ENCODE measurements around the gene SAMD15. TPM values are rescaled to one million over a fixed set of nuclear protein-coding genes. Genes with fewer than 3 reads are reported as not detected.

The SAMD15 gene
- total and polyA plus RNA-seq, 2 donors, result 0.44 to 1.3 TPM

DNA sequence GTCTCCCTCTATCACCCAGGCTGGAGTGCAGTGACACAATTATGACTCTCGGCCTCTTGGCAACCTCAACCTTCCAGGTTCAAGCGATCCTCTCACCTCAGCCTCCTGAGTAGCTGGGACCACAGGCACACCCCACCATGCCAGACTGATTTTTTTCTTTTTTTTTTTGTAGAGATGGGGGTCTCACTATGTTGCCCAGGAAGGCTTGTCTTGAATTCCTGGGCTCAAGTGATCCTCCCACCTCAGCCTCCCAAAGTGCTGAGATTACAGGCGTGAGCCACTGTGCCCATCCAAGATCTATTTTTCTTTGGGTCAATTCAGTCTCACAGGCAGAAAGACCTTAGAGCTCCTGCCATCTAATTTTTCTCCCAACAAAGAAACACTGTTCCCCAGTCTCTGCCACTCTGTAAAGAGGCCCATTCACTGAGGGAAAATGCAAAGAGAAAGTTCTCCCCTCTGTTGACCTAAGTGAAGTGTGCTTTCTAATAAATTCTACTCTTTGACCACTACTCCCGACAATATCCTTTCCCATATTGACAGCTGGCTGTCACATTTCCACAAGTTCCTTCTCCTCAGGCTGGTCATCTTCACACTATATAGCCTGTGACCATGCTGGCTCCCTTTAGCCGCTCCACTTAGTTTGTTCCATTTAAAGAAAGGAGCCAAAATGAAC, 23.6 kb upstream of the SAMD15 start:
- DNase-seq (ENCODE audit: extremely low spot score), result no peak
- 90% methylated on average over 5 of the region's 5 CpGs for WGBS
- Histone ChIP-seq H3K36me3 (ENCODE audit: insufficient read depth) (no peaks in the 10 kb centered on the region), H3K27ac (ENCODE audit: low read depth) (no peak overlapping the region), H3K4me1 (ENCODE audit: insufficient read depth) (no peaks in the 10 kb centered on the region), H3K4me3 (ENCODE audit: low read depth, low read length) (no peak overlapping the region)

DNA sequence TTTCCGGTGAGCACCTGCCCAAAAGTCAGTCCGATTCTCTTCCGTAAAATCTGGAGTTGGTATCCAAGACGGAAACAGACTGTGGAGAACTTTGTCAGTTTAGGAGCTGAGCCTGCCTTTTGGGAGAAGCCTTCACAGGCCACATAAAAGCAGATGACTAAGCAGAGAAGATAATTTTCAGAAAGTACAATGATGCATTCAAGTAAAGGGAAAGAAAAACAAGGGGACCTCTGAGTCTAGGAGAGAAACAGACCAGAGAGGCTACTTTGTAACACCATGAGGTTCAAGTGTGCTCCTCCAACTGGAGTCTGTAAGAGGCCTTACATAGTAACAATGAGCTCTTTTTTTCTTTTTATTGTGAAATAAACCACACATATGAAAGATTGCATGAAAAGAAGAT, 21.4 kb upstream of the SAMD15 start:
- 93% methylated on average over 4 of the region's 4 CpGs for WGBS

DNA sequence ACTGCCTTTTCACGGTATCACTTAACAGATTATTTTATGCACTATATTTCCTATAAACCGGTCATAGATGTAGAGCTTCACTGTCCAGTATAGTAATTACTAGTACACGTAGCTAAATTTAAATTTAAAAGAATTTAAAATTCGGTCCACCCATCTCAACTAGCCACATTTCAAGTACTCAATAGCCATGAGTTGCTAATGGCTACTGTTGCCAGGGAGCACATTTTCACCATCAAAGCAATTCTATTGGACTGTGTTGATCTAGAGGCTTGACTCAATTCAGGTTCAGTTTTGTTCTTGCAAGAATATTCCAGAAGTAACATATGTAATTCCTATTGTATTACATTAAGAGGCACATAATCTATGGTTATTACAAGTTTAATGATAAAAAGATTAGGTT, 20.3 kb upstream of the SAMD15 start:
- Histone ChIP-seq H3K4me3 (ENCODE audit: low read depth, low read length) (no peak overlapping the region), H3K4me1 (ENCODE audit: insufficient read depth) (no peaks in the 10 kb centered on the region), H3K27ac (ENCODE audit: low read depth) (no peak overlapping the region), H3K36me3 (ENCODE audit: insufficient read depth) (no peaks in the 10 kb centered on the region)
- no peak for DNase-seq (ENCODE audit: extremely low spot score)
- WGBS, result 89% methylated on average over 4 of the region's 4 CpGs

More for the DNA sequence above, 21.4 kb upstream of the SAMD15 start:
- Histone ChIP-seq H3K4me3 (ENCODE audit: low read depth, low read length) (no peak overlapping the region), H3K4me1 (ENCODE audit: insufficient read depth) (no peaks in the 10 kb centered on the region), H3K27ac (ENCODE audit: low read depth) (no peak overlapping the region), H3K36me3 (ENCODE audit: insufficient read depth) (no peaks in the 10 kb centered on the region)
- no peak for DNase-seq (ENCODE audit: extremely low spot score)

DNA sequence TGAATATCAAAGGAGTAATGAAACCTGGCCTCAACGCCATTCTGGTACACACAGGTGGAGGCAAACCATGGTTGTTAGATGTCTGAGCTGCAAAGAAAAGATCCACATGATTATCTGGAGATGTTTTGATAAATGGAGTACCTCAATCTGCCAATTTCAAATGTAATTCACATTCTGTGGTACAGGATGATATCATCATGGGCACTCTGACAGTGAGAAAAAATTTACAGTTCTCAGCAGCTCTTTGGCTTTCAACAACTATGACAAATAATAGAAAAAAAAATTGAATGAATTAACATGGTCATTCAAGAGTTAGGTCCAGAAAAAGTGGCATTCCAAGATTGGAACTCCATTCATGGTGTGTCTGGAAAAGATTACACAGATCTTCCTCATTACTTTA, 17.6 kb upstream of the SAMD15 start:
- whole genome bisulfite sequencing, result 91% methylated on average over 1 of the region's 1 CpG
- no peak for DNase-seq (ENCODE audit: extremely low spot score)
- Histone ChIP-seq H3K27ac (ENCODE audit: low read depth) (no peak overlapping the region), H3K4me1 (ENCODE audit: insufficient read depth) (no peaks in the 10 kb centered on the region), H3K4me3 (ENCODE audit: low read depth, low read length) (no peak overlapping the region), H3K36me3 (ENCODE audit: insufficient read depth) (no peaks in the 10 kb centered on the region)

DNA sequence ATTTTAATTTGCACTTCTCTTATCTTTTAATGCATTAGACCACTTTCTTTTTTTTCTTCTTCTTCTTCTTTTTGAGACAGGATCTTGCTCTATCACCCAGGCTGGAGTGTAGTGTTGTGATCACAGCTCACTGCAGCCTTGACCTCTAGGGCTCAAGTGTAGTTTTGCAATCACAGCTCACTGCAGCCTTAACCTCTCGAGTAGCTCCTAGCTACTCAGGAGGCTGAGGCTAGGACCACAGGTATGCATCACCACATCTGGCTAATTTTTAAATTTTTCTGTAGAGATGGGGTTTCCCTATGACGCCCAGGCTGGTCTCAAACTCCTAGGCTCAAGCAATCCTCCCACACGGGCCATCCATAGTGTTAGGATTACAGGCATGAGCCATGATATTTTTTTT, 13.0 kb upstream of the SAMD15 start:
- H3K4me1 ChIP-seq (ENCODE audit: insufficient read depth), result no peaks in the 10 kb centered on the region
- H3K4me3 ChIP-seq (ENCODE audit: low read depth, low read length), result no peak overlapping the region
- WGBS, result 91% methylated on average over 3 of the region's 3 CpGs
- no peak overlapping the region for H3K27ac ChIP-seq (ENCODE audit: low read depth)
- DNase-seq (ENCODE audit: extremely low spot score), result no peak
- H3K36me3 ChIP-seq (ENCODE audit: insufficient read depth), result peaks cover 2% of the 10 kb centered on the region

DNA sequence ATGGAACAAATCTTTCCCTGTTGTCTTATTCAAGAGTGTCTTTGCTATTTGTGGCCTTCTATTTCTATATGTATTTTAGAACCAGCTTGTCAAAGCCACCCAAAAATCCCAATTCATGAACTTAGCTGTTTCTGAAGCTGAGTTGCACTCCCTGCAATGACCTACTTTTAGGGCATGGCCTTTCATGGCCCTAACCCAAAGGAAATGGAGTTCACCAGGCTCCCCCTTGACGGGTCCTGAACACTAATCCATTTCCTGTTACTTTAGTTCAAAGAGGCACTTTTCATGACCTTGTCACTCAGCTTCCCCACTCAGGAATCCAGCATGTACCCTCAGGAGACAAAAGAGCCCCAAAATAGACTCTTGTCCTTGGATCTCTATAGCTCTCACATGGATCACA, 7.9 kb upstream of the SAMD15 start:
- Histone ChIP-seq H3K27ac (ENCODE audit: low read depth) (no peak overlapping the region), H3K36me3 (ENCODE audit: insufficient read depth) (peaks cover 2% of the 10 kb centered on the region), H3K4me3 (ENCODE audit: low read depth, low read length) (no peak overlapping the region), H3K4me1 (ENCODE audit: insufficient read depth) (no peaks in the 10 kb centered on the region)
- 75% methylated on average over 1 of the region's 1 CpG for WGBS
- no peak for DNase-seq (ENCODE audit: extremely low spot score)

DNA sequence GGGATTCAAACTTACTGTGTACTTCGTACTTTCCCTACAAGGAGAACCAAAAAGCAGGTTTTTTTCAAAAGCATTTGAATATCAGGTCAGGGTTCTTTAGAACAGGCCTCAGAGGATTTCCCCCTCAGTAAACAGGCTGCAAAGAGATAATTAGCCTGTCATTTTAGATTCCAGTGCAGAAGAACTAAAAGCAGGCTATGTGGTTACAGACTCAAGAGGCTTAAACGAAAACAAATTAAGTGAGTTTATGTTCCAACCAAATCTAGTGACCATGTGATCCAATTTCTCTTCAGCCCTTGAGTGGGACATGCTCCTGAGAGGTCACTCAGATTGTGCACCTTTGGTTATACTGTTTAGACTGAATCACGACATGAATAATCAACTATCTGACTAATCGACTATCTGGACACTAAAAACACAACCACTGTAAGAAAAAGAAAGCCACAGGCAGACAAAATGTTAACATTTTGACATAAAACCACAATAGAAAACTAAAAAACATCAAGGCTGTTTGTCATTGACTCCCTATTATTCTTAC, 4.8 kb upstream of the SAMD15 start:
- DNase-seq (ENCODE audit: extremely low spot score), result no peak
- H3K4me1 ChIP-seq (ENCODE audit: insufficient read depth), result no peaks in the 10 kb centered on the region
- no peaks in the 10 kb centered on the region for H3K36me3 ChIP-seq (ENCODE audit: insufficient read depth)
- no peak overlapping the region for H3K4me3 ChIP-seq (ENCODE audit: low read depth, low read length)
- 52% methylated on average over 4 of the region's 4 CpGs for WGBS
- peak overlapping the region; percentile 23 for H3K27ac ChIP-seq (ENCODE audit: low read depth)

DNA sequence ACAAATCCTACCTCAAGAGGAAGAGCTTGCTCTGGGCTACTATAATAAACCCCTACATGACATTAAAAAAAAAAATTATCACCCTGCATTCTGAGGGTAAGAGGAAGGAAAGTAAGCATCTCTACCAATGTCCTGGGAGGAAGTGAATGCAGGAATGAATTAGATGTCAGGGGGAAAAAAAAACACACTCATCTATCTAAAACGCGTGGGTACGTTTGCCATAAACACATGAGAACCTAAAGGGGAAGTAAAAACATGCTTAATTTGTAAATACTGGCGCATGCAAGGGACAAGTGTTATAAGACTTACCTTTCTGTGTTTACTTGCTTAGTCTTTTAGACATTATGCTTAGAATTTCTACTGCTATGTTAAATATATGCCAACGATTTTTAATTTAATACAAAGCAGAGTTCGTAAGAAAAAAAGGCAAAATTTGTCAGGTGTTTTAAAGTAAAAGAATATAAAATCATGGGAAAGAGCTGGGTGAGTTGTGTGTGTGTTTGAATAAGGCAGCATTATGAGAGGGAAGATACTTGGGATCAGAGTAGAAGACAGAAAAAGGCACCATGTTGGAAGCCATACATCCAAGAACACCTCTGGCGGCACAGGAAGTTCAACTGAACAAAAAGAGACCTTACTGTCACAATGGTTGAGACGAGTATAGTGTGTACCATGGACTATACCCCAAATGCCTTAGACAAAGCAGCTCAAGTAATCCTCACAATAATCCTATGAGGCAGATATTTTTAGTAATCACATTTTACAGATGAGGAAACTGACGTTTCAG, 1.8 kb upstream of the SAMD15 start:
- H3K4me3 ChIP-seq (ENCODE audit: low read depth, low read length), result no peak overlapping the region

DNA sequence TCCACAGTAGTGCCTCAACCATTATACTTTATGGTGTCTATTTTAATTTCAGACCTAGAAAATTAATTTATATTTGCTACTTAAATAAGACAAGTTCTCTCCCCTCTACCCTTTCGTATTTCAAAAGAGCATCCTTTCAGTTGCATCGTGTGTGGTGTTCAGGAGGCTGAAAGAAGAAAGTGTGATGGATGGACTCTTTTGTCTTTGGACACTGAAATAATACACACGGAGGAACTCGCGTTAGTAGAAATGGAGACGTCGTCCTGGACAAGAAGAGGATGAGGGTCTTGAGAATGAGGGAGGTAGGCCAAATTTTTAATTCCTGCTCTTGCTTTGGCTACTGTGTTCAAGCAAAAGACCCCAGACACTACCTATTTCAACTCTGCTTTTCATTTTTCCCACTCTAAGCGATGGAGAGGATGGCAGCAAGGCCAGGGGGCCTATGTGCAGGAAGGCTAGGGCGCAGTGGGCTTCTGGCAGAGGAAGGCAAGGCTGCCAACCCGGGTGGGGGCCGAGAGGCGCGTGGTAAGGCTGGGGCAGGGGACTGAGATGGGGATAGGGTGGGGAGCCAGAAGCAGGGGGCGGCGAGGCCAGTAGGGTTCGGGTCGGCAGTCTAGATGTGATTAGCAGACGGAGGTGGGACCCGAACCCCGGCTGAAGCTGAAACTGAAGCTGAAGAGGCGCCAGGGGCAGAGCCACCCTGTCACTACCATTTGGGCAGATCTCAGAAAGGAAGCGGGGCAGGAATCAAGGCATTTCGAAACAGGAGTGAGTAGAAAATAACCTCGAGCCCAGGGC, 1.0 kb upstream of the SAMD15 start:
- Histone ChIP-seq H3K4me3 (ENCODE audit: low read depth, low read length) (peak overlapping the region; percentile 78), H3K4me1 (ENCODE audit: insufficient read depth) (no peaks in the 10 kb centered on the region), H3K27ac (ENCODE audit: low read depth) (peak overlapping the region; percentile 86), H3K36me3 (ENCODE audit: insufficient read depth) (no peaks in the 10 kb centered on the region)
- DNase-seq (ENCODE audit: extremely low spot score), result no peak
- WGBS, result 14% methylated on average over 24 of the region's 24 CpGs

More for the DNA sequence above, 1.8 kb upstream of the SAMD15 start:
- Histone ChIP-seq H3K4me1 (ENCODE audit: insufficient read depth) (no peaks in the 10 kb centered on the region), H3K36me3 (ENCODE audit: insufficient read depth) (no peaks in the 10 kb centered on the region), H3K27ac (ENCODE audit: low read depth) (no peak overlapping the region)
- DNase-seq (ENCODE audit: extremely low spot score), result no peak
- WGBS, result 78% methylated on average over 9 of the region's 9 CpGs

DNA sequence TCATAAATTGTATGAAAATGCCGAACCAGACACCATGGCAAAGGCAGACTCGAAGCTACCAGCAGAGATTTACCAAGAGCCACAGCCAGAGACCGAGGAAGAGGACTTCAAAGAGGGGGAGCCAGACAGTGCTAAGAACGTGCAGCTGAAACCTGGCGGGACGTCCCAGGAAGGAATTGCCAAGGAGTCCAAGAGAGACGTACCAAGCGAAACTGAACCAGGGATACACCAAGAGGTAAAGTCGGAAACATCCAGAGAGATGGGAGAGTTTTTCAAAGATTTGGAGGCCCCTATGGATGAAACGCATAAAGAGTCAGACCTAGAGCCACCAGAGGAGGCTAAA, 294 bp downstream of the SAMD15 start:
- no peak for DNase-seq (ENCODE audit: extremely low spot score)
- Histone ChIP-seq H3K4me3 (ENCODE audit: low read depth, low read length) (peak overlapping the region; percentile 78), H3K36me3 (ENCODE audit: insufficient read depth) (peaks cover 1% of the 10 kb centered on the region), H3K4me1 (ENCODE audit: insufficient read depth) (no peaks in the 10 kb centered on the region), H3K27ac (ENCODE audit: low read depth) (no peak overlapping the region)
- 12% methylated on average over 10 of the region's 10 CpGs for WGBS

DNA sequence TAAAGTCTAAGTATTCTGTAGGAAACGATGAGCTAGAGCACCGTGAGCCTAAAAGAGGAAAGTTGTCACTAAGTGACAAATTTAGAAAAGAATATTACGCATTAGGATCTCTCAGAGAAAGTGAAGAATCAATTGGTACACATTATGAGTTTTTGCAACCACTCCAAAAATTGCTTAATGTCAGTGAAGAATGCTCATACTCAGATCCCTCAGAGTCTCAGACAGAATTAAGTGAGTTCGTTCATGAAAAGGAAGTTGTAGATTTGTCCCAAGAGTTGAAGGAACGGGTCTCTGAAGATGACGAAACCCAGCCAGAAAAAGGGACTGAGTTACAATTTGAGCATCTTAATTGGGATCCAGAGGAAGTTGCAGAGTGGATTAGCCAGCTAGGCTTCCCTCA, 1.5 kb downstream of the SAMD15 start:
- DNase-seq (ENCODE audit: extremely low spot score), result no peak
- peaks cover 1% of the 10 kb centered on the region for H3K36me3 ChIP-seq (ENCODE audit: insufficient read depth)
- H3K27ac ChIP-seq (ENCODE audit: low read depth), result no peak overlapping the region
- no peak overlapping the region for H3K4me3 ChIP-seq (ENCODE audit: low read depth, low read length)
- 92% methylated on average over 6 of the region's 6 CpGs for WGBS
- H3K4me1 ChIP-seq (ENCODE audit: insufficient read depth), result no peaks in the 10 kb centered on the region

DNA sequence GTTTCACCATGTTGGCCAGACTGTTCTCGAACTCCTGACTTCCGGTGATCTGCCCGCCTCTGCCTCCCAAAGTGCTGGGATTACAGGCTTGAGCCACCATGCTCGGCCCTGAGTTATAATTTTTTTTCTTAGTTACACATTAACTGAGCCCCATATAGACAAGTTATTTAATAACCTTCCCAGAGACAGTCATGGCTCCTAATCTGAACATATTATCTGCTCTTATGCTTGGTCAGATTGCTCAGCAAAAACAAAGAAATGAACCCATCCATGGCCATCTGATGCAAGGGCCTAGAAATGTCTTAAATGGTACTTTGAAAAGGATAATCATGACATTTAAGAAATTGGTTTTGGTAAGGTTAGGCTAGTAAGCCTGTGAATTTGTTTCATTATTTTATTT, 13.0 kb downstream of the SAMD15 start:
- no peaks in the 10 kb centered on the region for H3K4me1 ChIP-seq (ENCODE audit: insufficient read depth)
- DNase-seq (ENCODE audit: extremely low spot score), result no peak
- H3K36me3 ChIP-seq (ENCODE audit: insufficient read depth), result no peaks in the 10 kb centered on the region
- 95% methylated on average over 4 of the region's 4 CpGs for WGBS
- H3K4me3 ChIP-seq (ENCODE audit: low read depth, low read length), result no peak overlapping the region
- H3K27ac ChIP-seq (ENCODE audit: low read depth), result no peak overlapping the region

DNA sequence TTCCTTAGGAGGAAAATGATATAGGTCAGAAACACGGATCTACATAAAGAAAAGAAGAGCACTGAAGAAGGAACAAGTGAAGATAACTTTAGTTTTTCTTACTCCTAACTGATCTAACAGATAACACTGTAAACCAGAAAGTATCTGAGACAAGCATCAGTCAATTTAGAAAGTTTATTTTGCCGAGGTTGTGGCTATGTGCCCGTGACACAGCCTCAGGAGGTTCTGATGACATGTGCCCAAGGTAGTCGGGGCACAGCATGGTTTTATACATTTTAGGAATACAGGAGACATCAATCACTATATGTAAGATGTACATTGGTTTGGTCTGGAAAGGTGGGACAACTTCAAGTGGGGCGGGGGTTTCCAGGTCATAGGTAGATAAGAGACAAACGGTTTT, 23.0 kb downstream of the SAMD15 start:
- 83% methylated on average over 6 of the region's 6 CpGs for WGBS
- no peak overlapping the region for H3K4me3 ChIP-seq (ENCODE audit: low read depth, low read length)
- no peaks in the 10 kb centered on the region for H3K36me3 ChIP-seq (ENCODE audit: insufficient read depth)
- H3K4me1 ChIP-seq (ENCODE audit: insufficient read depth), result no peaks in the 10 kb centered on the region
- DNase-seq (ENCODE audit: extremely low spot score), result no peak
- H3K27ac ChIP-seq (ENCODE audit: low read depth), result no peak overlapping the region

Data from urinary bladder (tissue), 4 donors.